Measurements from ENCODE around the gene SSNA1.

DNA sequence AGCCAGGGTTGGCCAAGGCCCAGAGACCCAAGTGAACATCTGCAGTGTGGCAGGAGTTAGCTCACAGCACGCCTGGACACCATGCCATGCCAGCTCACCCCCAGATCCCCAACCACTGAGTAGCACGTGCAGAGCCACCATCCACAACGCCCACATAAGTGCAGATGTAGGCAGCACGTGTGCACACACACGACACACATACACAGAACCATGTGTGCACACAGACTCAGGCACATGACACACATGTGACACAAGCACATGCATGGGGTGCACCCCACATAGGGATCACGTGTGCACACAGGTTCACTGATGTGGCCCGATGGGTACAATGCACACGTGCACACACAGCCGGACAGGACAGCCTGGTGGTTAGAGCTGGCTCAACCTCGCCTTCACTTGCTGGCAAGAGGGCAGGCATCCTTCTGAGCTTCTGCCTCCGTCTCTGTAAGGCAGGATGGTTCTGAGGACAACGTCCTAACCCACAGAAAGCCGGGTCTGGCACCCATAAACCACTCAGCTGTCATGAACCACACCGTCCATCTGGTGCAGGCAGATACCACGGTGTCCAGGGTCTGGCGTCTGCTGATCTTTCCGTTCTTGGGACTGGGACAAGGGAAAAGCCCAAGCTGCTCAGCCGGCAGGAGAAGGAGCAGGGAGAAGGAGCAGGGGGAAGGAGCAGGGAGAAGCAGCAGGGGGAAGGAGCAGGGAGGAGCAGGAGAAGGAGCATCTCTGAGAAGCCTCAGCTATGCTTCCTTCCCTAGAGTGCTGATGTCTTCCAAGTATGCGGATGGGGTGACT, 30.7 kb upstream of the SSNA1 start:
- TF ChIP-seq EZH2phosphoT487 (IDR thresholded peaks at IDR 0.05; ENCODE audit: low read depth, severe bottlenecking, unreplicated experiment) = no peak
- TF ChIP-seq CTCF (IDR thresholded peaks at IDR 0.05; ENCODE audit: poor library complexity) = no peak

Data from hepatocyte (in vitro differentiated cells).